Right lobe of liver (tissue), 6 donors: ENCODE results near the gene NBPF12. TPM values are rescaled to one million over a fixed set of nuclear protein-coding genes. Genes with fewer than 3 reads are reported as not detected.
"Not testable (repeated sequence)": the region's sequence is repeated elsewhere in the genome, so short reads cannot be mapped to it uniquely, and the experiment has no call there.

Experiments used
- ATAC-seq, 4 donors: fragments of 200-7000 bp; cut with Tn5 transposase; one replicate each; pipeline ENCODE4 v1.9.1; 2020; ENCODE audit warnings: mild to moderate bottlenecking in 4 of 4, moderate library complexity in 4 of 4
- DNase-seq, 3 donors: peaks; one replicate each; pipeline ENCODE4 v3.0.0-alpha.2; 2020
- H3K27ac ChIP-seq, 3 donors: fragments of 200-600 bp; one replicate each; pipeline ENCODE4 v1.8.0; 2022
- H3K27me3 ChIP-seq, 2 donors: fragments of 200-600 bp; one replicate each; pipeline ENCODE4 v1.8.0; 2022
- H3K36me3 ChIP-seq, 4 donors: fragments of 200-600 bp; sonication (generic) in 1 of 4; one replicate each; pipeline versions ENCODE4 v1.5.1 to v1.8.0; 2017 to 2022; ENCODE audit warnings: control low read depth in 1 of 4
- H3K4me1 ChIP-seq, 4 donors: fragments of 200-600 bp; sonication (generic) in 1 of 4; one replicate each; pipeline versions ENCODE4 v1.5.1 to v1.8.0; 2017 to 2022; ENCODE audit warnings: control low read depth in 1 of 4
- H3K4me3 ChIP-seq, 3 donors: fragments of 200-600 bp; one replicate each; pipeline ENCODE4 v1.8.0; 2022
- H3K9me3 ChIP-seq, 4 donors: fragments of 200-600 bp; sonication (generic) in 1 of 4; one replicate each; pipeline versions ENCODE4 v1.5.1 to v1.8.0; 2017 to 2022; ENCODE audit warnings: control low read depth in 1 of 4
- CTCF ChIP-seq, 4 donors: fragments of 200-600 bp in 3 of 4; fragments of 450-650 bp in 1 of 4; IDR thresholded peaks; one replicate each; pipeline versions ENCODE4 v1.5.1 to v1.8.0; 2016 to 2022; ENCODE audit warnings: antibody characterized with exemption in 4 of 4, mild to moderate bottlenecking in 2 of 4
- POLR2A ChIP-seq: fragments of 450-650 bp; IDR thresholded peaks from one replicate; pipeline ENCODE4 v1.6.1; 2017; ENCODE audit warnings: antibody characterized with exemption, mild to moderate bottlenecking
- WGBS: methylation state at CpG from one replicate; pipeline ENCODE4 v1.1.6; 2018; ENCODE audit warnings: low coverage, low lambda C conversion rate; ENCODE audit not compliant: insufficient coverage; ENCODE audit errors: missing lambda C conversion rate; 5-methylcytosine and 5-hydroxymethylcytosine counted together
- intact Hi-C, 2 donors: fragments of 100-400 bp; cut with DNase I; formaldehyde crosslinking; loops; one replicate each; pipeline versions ENCODE4 v1.11.2 to v1.14.1; 2022
- total RNA-seq, 6 experiments: library from RNA; depleted of rRNA in 2 of 6; stranded (reverse); fragments of >200 nt in 2 of 6; fragmentation: NEBNext Ultra II Directional in 3 of 6; extraction: Animal tissue kit (Norgen Biotek cat#: 25700) in 3 of 6; gene quantifications; one replicate each; pipeline versions ENCODE4 v1.1.0 to v1.2.4, GENCODE V29; 2016 to 2023
- donor health status: DM: no; HTN: yes; CAD: no.
- donor health status: DM: no; HTN: no; CAD: no.
- donor health status: DM: no; HTN: no; CAD: no.
- donor health status: DM: no; HTN: yes; CAD: no.
- donor health status: DM: no; HTN: yes; CAD: no.

The NBPF12 gene
- total RNA-seq, 6 experiments from 2014 or later = 5.1 to 18.9 (median 15.3) TPM

DNA sequence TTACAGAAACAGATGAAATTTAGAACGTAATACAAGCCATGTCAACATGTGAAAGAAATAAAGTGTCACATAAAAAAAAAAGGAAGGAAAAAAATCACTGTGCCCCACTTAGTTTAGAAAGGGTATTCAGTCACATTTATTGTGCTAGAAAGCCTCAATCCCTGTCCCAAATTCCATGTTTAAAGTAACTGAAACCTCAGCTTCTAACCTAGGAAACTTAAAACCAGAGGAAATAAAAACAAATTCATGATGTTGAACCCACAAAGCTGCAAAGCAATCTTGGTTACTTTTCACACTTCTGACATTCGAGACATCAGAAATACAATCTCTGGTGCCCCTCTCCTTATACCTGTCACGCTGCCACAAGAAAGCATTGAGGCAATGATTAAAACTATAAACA lies 101.8 kb downstream of the NBPF12 start:
- no peaks in the 10 kb centered on the region for H3K27me3 ChIP-seq
- intact Hi-C loops = no loop called here
- TF ChIP-seq POLR2A = no peak
- no peak for TF ChIP-seq CTCF (IDR thresholded peaks at IDR 0.05)
- 86% methylated on average over 3 of the region's 3 CpGs for WGBS
- ATAC-seq = no peak
- no peak overlapping the region for H3K27ac ChIP-seq
- no peak for DNase-seq
- H3K4me3 ChIP-seq = no peak overlapping the region
- no peaks in the 10 kb centered on the region for H3K9me3 ChIP-seq
- no peaks in the 10 kb centered on the region for H3K36me3 ChIP-seq
- no peaks in the 10 kb centered on the region for H3K4me1 ChIP-seq

GRCh38 chr1:147042891-147043290 lies 104.8 kb downstream of the NBPF12 start:
- WGBS = 94% methylated on average over 3 of the region's 3 CpGs
- DNase-seq, H3K4me1 ChIP-seq, intact Hi-C loops, H3K27ac ChIP-seq, H3K9me3 ChIP-seq, ATAC-seq, H3K36me3 ChIP-seq, H3K4me3 ChIP-seq, H3K27me3 ChIP-seq: not testable (repeated sequence)

DNA sequence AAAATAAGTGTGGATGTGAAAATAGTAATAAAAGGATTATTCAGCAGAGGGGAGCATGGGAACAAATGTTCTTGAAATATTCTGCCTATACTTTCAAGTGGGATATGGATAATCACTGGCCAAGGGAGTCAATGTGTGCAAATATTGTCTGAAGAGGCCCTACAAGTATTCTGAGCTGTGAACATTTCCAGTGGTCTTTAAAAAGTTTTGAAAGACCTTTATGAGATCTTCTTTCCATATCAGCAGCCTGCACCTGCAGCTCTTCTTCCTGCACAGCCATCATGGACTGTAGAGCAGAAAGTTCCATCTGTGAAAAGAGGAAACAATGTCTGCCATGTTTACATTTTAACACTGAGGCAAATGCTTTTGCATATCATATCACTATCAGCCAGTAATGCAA lies 106.4 kb downstream of the NBPF12 start:
- H3K4me3 ChIP-seq, DNase-seq, H3K27me3 ChIP-seq, ATAC-seq, H3K36me3 ChIP-seq, H3K9me3 ChIP-seq, H3K4me1 ChIP-seq, H3K27ac ChIP-seq, intact Hi-C loops: not testable (repeated sequence)

Other genes starting within 250 kb of the NBPF12 start
- 10 to 100 TPM; 10.8 to 54.0 (median 25.9) TPM for gene PRKAB2, start 234.1 kb downstream of the NBPF12 start, total RNA-seq